Panc1 (cell line): ENCODE results near the gene MARK4. TPM values are rescaled to one million over a fixed set of nuclear protein-coding genes. Genes with fewer than 3 reads are reported as not detected.

ENCODE experiments used
- ATAC-seq: fragments of 200-7000 bp; cut with Tn5 transposase; 2 replicates; pipeline ENCODE4 v1.9.1; 2020; ENCODE audit warnings: mild to moderate bottlenecking, moderate library complexity
- BruUV-seq: library from RNA; stranded (reverse); fragments of 400-500 nt; replicated peaks from 2 replicates; lab custom pipeline; 2021; lab: Mats Ljungman, UMichigan
- CTCF ChIA-PET: fragments of 300-600 bp; sonication (Branson Sonifier 250); formaldehyde crosslinking; loops from one replicate; lab custom pipeline; 2022; ENCODE audit warnings: antibody characterized with exemption; lab: Charles Lee
- POLR2A ChIA-PET: fragments of 300-600 bp; sonication (Branson Sonifier 250); formaldehyde crosslinking; loops from one replicate; lab custom pipeline; 2022; ENCODE audit warnings: antibody characterized with exemption; lab: Charles Lee
- DNase-seq: peaks from one replicate; pipeline ENCODE4 v3.0.0-alpha.2; 2010; ENCODE audit warnings: low read depth, low spot score
- H3K27ac ChIP-seq: 2 replicates; pipeline ENCODE4 v1.5.1; 2011; ENCODE audit warnings: mild to moderate bottlenecking, low read length, inconsistent platforms
- H3K27me3 ChIP-seq: fragments of 200-500 bp; sonication (Bioruptor generic); 2 replicates; pipeline ENCODE4 v1.6.0; 2014; ENCODE audit warnings: low read length, inconsistent platforms; ENCODE audit not compliant: control insufficient read depth, insufficient read depth
- H3K36me3 ChIP-seq: fragments of 200-500 bp; sonication (Bioruptor generic); 2 replicates; pipeline ENCODE4 v1.5.1; 2014; ENCODE audit warnings: inconsistent platforms, mild to moderate bottlenecking, low read length, moderate library complexity; ENCODE audit not compliant: control insufficient read depth, insufficient read depth
- H3K4me1 ChIP-seq: 2 replicates; pipeline ENCODE4 v1.5.1; 2011; ENCODE audit warnings: inconsistent platforms, mild to moderate bottlenecking, low read length, moderate library complexity; ENCODE audit not compliant: control insufficient read depth, insufficient read depth
- H3K4me3 ChIP-seq, 2 experiments: 2 replicates each; pipeline ENCODE4 v1.5.1; 2011 to 2012; ENCODE audit warnings: low read depth in 2 of 2, low read length in 2 of 2, mild to moderate bottlenecking in 2 of 2, inconsistent platforms in 1 of 2, moderate library complexity in 1 of 2
- H3K9me3 ChIP-seq: fragments of 200-500 bp; sonication (Bioruptor generic); 2 replicates; pipeline ENCODE4 v1.5.1; 2014; ENCODE audit warnings: low read depth, mild to moderate bottlenecking, inconsistent platforms, low read length, moderate library complexity; ENCODE audit not compliant: control insufficient read depth, insufficient read depth
- CTCF ChIP-seq: fragments of 450-650 bp; IDR thresholded peaks from 2 replicates; pipeline ENCODE4 v1.5.1; 2017; ENCODE audit warnings: mild to moderate bottlenecking
- POLR2AphosphoS5 ChIP-seq: IDR thresholded peaks from 2 replicates; pipeline ENCODE4 v1.6.1; 2012; ENCODE audit warnings: mild to moderate bottlenecking, low read depth, low read length, moderate library complexity
- REST ChIP-seq, 2 experiments: IDR thresholded peaks; 2 replicates each; pipeline ENCODE4 v1.6.1; 2011 to 2012; ENCODE audit warnings: low read depth in 2 of 2, control low read depth in 1 of 2, low read length in 1 of 2, mild to moderate bottlenecking in 1 of 2, moderate library complexity in 1 of 2; ENCODE audit not compliant: insufficient read depth in 1 of 2
- SIN3A ChIP-seq: IDR thresholded peaks from 2 replicates; pipeline ENCODE4 v1.6.1; 2012; ENCODE audit warnings: low read depth, mild to moderate bottlenecking, low read length, moderate library complexity, borderline replicate concordance; ENCODE audit not compliant: insufficient read depth
- TCF7L2 ChIP-seq: IDR thresholded peaks from 2 replicates; pipeline ENCODE4 v1.6.1; 2011; ENCODE audit warnings: mild to moderate bottlenecking, low read depth, low read length, inconsistent platforms
- in situ Hi-C: cut with HindIII; loops from 2 replicates; pipeline ENCODE4 v1.10.0; 2016; ENCODE audit warnings: low sequenced_read_pairs, low pct_unique_long_range_greater_than_20kb
- intact Hi-C: fragments of 100-400 bp; cut with micrococcal nuclease; formaldehyde crosslinking; loops from one replicate; pipeline ENCODE4 v1.10.0; 2022; ENCODE audit not compliant: unreplicated experiment
- total RNA-seq: library from RNA; stranded (reverse); gene quantifications from one replicate; pipeline ENCODE4 v1.2.1, GENCODE V29; 2021; ENCODE audit not compliant: unreplicated experiment

The MARK4 gene
- total RNA-seq, 1 experiment from 2014 or later, result 21.6 TPM

GRCh38 chr19:45349126-45349415 is 98.0 kb downstream of the MARK4 start:
- no peak for TF ChIP-seq TCF7L2
- no peak for TF ChIP-seq SIN3A
- no peak for TF ChIP-seq REST (IDR thresholded peaks at IDR 0.05; ENCODE audit: insufficient read depth in 1 of 2, low read depth in 2 of 2, low read length in 1 of 2)
- no peak for TF ChIP-seq POLR2AphosphoS5
- TF ChIP-seq CTCF, result no peak
- POLR2A ChIA-PET, result no interaction called here
- DNase-seq, result no peak
- in situ Hi-C loops (no loop called here), intact Hi-C loops (no loop called here)
- Histone ChIP-seq H3K27ac (no peak overlapping the region), H3K9me3 (no peaks in the 10 kb centered on the region), H3K4me1 (no peaks in the 10 kb centered on the region), H3K4me3 (no peak overlapping the region), H3K27me3 (no peaks in the 10 kb centered on the region), H3K36me3 (no peaks in the 10 kb centered on the region)
- CTCF ChIA-PET, result interaction anchor here (0.5 kb wide), 1 partner anchor 129 kb away, joined by 10 read pairs; no protein-coding TSS in a partner anchor
- BruUV-seq, result no TSS peak
- no peak for ATAC-seq

DNA sequence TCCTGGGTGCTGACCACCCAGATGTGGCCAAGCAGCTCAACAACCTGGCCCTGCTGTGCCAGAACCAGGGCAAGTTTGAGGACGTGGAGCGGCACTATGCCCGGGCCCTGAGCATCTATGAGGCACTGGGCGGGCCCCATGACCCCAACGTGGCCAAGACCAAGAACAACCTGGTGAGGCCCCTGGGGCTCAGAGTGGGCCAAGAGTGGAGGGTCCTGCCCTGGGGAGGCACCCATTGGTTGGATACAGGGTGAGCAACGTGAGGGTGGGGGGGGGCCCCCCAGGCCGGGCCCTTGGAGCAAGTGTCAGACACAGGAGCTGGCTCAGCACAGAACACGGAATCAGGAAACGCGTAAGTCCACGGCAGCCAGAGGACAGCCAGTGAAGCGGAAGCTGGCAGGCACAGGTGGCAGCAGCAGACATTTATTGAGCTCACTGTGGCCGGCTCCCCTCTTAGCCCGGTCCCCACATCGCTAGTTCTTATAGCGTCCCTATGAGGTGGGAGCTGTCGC is 98.4 kb downstream of the MARK4 start:
- ChIA-PET CTCF (interaction anchor here (0.5 kb wide), 1 partner anchor 128 kb away, joined by 10 read pairs; no protein-coding TSS in a partner anchor), POLR2A (no interaction called here)
- no peaks in the 10 kb centered on the region for H3K4me1 ChIP-seq
- H3K4me3 ChIP-seq, result no peak overlapping the region
- H3K27me3 ChIP-seq, result no peaks in the 10 kb centered on the region
- TF ChIP-seq SIN3A (no peak), POLR2AphosphoS5 (no peak), TCF7L2 (no peak), CTCF (no peak), REST (IDR thresholded peaks at IDR 0.05; ENCODE audit: insufficient read depth in 1 of 2, low read depth in 2 of 2, low read length in 1 of 2) (no peak)
- no peak overlapping the region for H3K27ac ChIP-seq
- intact Hi-C loops (no loop called here), in situ Hi-C loops (no loop called here)
- no peak for ATAC-seq
- no peaks in the 10 kb centered on the region for H3K9me3 ChIP-seq
- no peaks in the 10 kb centered on the region; the same call in 1 of the 2 replicates for H3K36me3 ChIP-seq
- no peak for DNase-seq
- no TSS peak for BruUV-seq
